Measurements from ENCODE around the gene LAMP2. TPM values are rescaled to one million over a fixed set of nuclear protein-coding genes. Genes with fewer than 3 reads are reported as not detected.

The LAMP2 gene
- total and polyA plus RNA-seq, 2 donors (not counting 3 experiments of a cell fraction or from before 2014, with no cell fraction given): 108 to 135 TPM

DNA sequence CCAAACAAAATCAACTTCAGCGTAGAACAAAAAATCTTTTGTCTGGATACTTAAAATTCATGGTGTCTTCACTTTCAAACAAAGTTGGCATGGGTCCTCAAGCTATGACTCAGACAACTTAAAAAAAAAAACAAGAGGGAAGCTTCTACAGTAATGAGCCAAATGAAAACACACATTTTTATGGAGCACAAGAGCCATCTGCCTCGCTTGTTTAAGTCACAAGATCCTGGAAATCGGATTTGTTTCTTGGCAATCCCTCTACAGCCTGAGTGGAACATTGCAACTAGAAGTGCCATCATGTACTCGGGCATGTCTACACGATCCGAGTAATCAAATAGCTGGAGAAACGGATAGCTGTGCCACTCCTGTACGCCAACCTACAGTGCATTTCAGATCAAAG lies 22.6 kb downstream of the LAMP2 start:
- Histone ChIP-seq H3K27ac (ENCODE audit: insufficient read depth, low read depth, low read length) (no peak overlapping the region), H3K4me1 (ENCODE audit: control insufficient read depth, extremely low read depth, insufficient read depth, low read length) (no peaks in the 10 kb centered on the region), H3K4me3 (replicated peaks in 1 of 3; ENCODE audit: insufficient read depth in 1 of 3, low read depth in 1 of 3, low read length in 3 of 3) (no peak overlapping the region), H3K9ac (replicated peaks; ENCODE audit: extremely low read depth, insufficient read depth, low read length) (no peak overlapping the region), H3K36me3 (ENCODE audit: control insufficient read depth in 2 of 2, extremely low read depth in 1 of 2, insufficient read depth in 2 of 2, low read length in 2 of 2) (peaks cover 3% of the 10 kb centered on the region in 2 experiments), H3K4me2 (ENCODE audit: insufficient read depth, low read length) (no peak overlapping the region), H3K9me1 (replicated peaks; ENCODE audit: control insufficient read depth, extremely low read depth, insufficient read depth, low read length) (no peaks in the 10 kb centered on the region), H2AFZ (ENCODE audit: low read depth, low read length) (no peak overlapping the region), H3K9me3 (replicated peaks; ENCODE audit: control insufficient read depth, insufficient read depth, low read length) (no peaks in the 10 kb centered on the region), H4K20me1 (replicated peaks; ENCODE audit: control insufficient read depth, extremely low read depth, insufficient read depth, low read length) (no peaks in the 10 kb centered on the region), H3K79me2 (ENCODE audit: control insufficient read depth, insufficient read depth, low read length) (no peaks in the 10 kb centered on the region), H3K27me3 (ENCODE audit: control insufficient read depth in 2 of 2, insufficient read depth in 2 of 2, low read length in 2 of 2) (no peaks in the 10 kb centered on the region)
- dilution Hi-C loops (cut with MboI; ENCODE audit: extremely low pct_ligation_motif_present, low sequenced_read_pairs): no loop called here
- no TSS peak for BruUV-seq (replicated peaks)
- DNase-seq (ENCODE audit: low read depth, low spot score): peak; percentile 32
- ChIA-PET CTCF (interaction anchor here (1.2 to 1.4 kb wide), 2 partner anchors 17 to 23 kb away, joined by 3 to 5 read pairs; no protein-coding TSS in a partner anchor), POLR2A (no interaction called here)
- intact Hi-C loops (cut with micrococcal nuclease): no loop called here
- no peak for FAIRE-seq
- peak; percentile 9 for TF ChIP-seq FOS (IDR thresholded peaks at IDR 0.05; ENCODE audit: borderline replicate concordance, insufficient read depth, low read length)
- no peak for TF ChIP-seq POLR2AphosphoS5 (IDR thresholded peaks at IDR 0.05; ENCODE audit: insufficient read depth, low read depth, low read length)
- no peak for TF ChIP-seq CTCF (IDR thresholded peaks at IDR 0.05; ENCODE audit: extremely low read depth in 1 of 2, insufficient read depth in 1 of 2, low read depth in 1 of 2, low read length in 2 of 2)
- no peak for TF ChIP-seq EZH2 (IDR thresholded peaks at IDR 0.05; ENCODE audit: borderline replicate concordance, low read depth, low read length, severe bottlenecking)

DNA sequence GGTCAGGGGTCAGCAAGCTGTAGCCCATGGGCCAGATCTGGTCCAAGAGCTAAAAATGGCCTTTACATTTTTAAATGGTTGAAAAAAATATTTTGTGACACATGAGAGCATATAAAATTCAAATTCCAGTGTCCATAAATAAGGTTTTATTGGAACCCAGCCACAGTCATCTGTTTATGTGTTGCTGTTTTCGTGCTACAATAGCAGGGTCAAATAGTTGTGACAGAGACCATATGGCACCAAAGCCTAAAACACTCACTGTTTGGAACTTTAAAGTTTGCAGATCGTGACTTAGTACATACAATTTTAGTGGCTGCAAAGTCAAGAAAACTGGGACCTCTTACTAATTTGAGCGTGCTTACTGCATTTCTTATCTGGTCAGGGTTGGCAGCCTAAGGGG lies 29.2 kb downstream of the LAMP2 start:
- Histone ChIP-seq H2AFZ (ENCODE audit: low read depth, low read length) (no peak overlapping the region), H3K79me2 (ENCODE audit: control insufficient read depth, insufficient read depth, low read length) (no peaks in the 10 kb centered on the region), H3K4me2 (ENCODE audit: insufficient read depth, low read length) (no peak overlapping the region), H3K27me3 (ENCODE audit: control insufficient read depth in 2 of 2, insufficient read depth in 2 of 2, low read length in 2 of 2) (no peaks in the 10 kb centered on the region), H3K9me3 (replicated peaks; ENCODE audit: control insufficient read depth, insufficient read depth, low read length) (no peaks in the 10 kb centered on the region), H3K4me3 (replicated peaks in 1 of 3; ENCODE audit: insufficient read depth in 1 of 3, low read depth in 1 of 3, low read length in 3 of 3) (no peak overlapping the region), H3K9ac (replicated peaks; ENCODE audit: extremely low read depth, insufficient read depth, low read length) (no peak overlapping the region), H3K27ac (ENCODE audit: insufficient read depth, low read depth, low read length) (no peak overlapping the region), H4K20me1 (replicated peaks; ENCODE audit: control insufficient read depth, extremely low read depth, insufficient read depth, low read length) (no peaks in the 10 kb centered on the region), H3K9me1 (replicated peaks; ENCODE audit: control insufficient read depth, extremely low read depth, insufficient read depth, low read length) (no peaks in the 10 kb centered on the region), H3K4me1 (ENCODE audit: control insufficient read depth, extremely low read depth, insufficient read depth, low read length) (no peaks in the 10 kb centered on the region), H3K36me3 (ENCODE audit: control insufficient read depth in 2 of 2, extremely low read depth in 1 of 2, insufficient read depth in 2 of 2, low read length in 2 of 2) (peaks cover 0 to 3% of the 10 kb centered on the region in 2 experiments)
- FAIRE-seq: no peak
- BruUV-seq (replicated peaks): no TSS peak
- dilution Hi-C loops (cut with MboI; ENCODE audit: extremely low pct_ligation_motif_present, low sequenced_read_pairs) (no loop called here), intact Hi-C loops (cut with micrococcal nuclease) (no loop called here)
- CTCF ChIA-PET: interaction anchor here (1.0 kb wide), 1 partner anchor 35 kb away, joined by 3 read pairs; no protein-coding TSS in a partner anchor
- no peak for DNase-seq (ENCODE audit: low read depth, low spot score)
- TF ChIP-seq CTCF (IDR thresholded peaks at IDR 0.05; ENCODE audit: extremely low read depth in 1 of 2, insufficient read depth in 1 of 2, low read depth in 1 of 2, low read length in 2 of 2) (no peak), POLR2A (IDR thresholded peaks at IDR 0.05; ENCODE audit: low read depth, low read length) (no peak), POLR2AphosphoS5 (IDR thresholded peaks at IDR 0.05; ENCODE audit: insufficient read depth, low read depth, low read length) (no peak), JUN (IDR thresholded peaks at IDR 0.05; ENCODE audit: borderline replicate concordance, insufficient read depth, insufficient read length, low read depth) (no peak), GATA2 (IDR thresholded peaks at IDR 0.05; ENCODE audit: insufficient read depth, insufficient read length, low read depth, low read length) (no peak), MYC (IDR thresholded peaks at IDR 0.05; ENCODE audit: low read depth, low read length) (no peak), EZH2 (IDR thresholded peaks at IDR 0.05; ENCODE audit: borderline replicate concordance, low read depth, low read length, severe bottlenecking) (no peak), FOS (IDR thresholded peaks at IDR 0.05; ENCODE audit: borderline replicate concordance, insufficient read depth, low read length) (no peak)
- TF ChIP-seq, protein P1, sequence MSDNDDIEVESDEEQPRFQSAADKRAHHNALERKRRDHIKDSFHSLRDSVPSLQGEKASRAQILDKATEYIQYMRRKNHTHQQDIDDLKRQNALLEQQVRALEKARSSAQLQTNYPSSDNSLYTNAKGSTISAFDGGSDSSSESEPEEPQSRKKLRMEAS (IDR thresholded peaks at IDR 0.05; ENCODE audit: insufficient read depth, insufficient read length): no peak
- POLR2A ChIA-PET: no interaction called here

All from endothelial cell of umbilical vein (primary cell).